ENCODE measurements around the gene TRMT11. TPM values are rescaled to one million over a fixed set of nuclear protein-coding genes. Genes with fewer than 3 reads are reported as not detected.

Gene TRMT11
- 15.0 and 22.8 TPM in 2 replicates for polyA plus RNA-seq (2012; rRNA removed)
- 21.8 and 28.3 TPM in 2 replicates for polyA plus RNA-seq (2012; cell fraction: cytosol; rRNA removed)
- polyA plus RNA-seq (2012; cell fraction: nucleus; rRNA removed), result 24.8 and 64.2 TPM in 2 replicates

DNA sequence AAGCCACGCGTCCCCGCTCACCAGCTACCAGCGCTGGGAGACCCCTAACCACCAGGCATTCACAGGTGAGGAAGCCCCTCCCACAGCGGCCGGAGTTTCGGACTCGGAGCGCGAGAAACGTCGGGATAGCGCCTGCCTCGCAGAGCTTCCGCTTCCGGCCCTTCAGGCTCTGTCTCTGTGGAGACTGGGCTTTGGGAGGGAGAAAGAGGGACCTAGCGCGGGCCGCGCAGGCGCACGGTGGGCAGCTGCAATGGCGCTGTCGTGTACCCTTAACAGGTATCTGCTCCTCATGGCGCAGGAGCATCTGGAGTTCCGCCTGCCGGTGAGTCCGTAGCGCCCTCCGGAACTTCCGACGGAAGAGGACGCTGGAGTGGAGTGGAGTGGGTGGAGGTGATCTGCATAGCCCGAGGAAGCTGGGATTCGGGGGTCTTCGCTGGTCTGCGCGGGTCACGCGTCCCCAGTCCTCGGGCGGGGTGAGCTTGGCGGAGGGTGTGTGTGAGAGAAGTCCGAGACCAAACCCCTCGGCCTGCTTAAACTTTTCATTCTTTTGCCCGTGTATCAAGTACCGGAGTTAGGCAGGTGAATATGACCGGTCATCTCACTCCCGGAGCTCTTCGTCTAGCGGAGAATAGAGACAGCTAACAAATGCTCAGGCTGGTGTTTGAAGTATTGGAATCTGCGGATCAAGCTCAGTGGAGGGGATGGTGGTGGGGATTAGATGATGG lies at the start of gene TRMT11:
Gene TRMT11, plus strand, starts transcription at position 240 of the 725 bp plus-strand sequence. Its CDS starts 11 bp downstream, at position 251.
- H3K36me3 ChIP-seq (replicated peaks in 1 of 2; ENCODE audit: control insufficient read depth in 1 of 2, insufficient read depth in 2 of 2, low read length in 1 of 2), result no peaks in the 10 kb centered on the region
- POLR2A ChIA-PET, result interaction anchor here (0.6 to 2.9 kb wide), 10 partner anchors 9 to 1532 kb away, joined by 3 to 23 read pairs (median 5); partner anchors contain the start of genes HDDC2, MTCL3, NCOA7 and RNF146
- H3K9ac ChIP-seq, result peak within 1 kb of the TSS; percentile 78
- no peaks in the 10 kb centered on the region for H4K20me1 ChIP-seq (ENCODE audit: insufficient read depth)
- CTCF ChIA-PET, result interaction anchor here (0.6 to 3.7 kb wide), 11 partner anchors 10 to 228 kb away, joined by 3 to 35 read pairs (median 4); partner anchors contain the start of gene HINT3
- peak within 1 kb of the TSS; percentile 91 for H3K4me2 ChIP-seq
- peak; percentile 91 for DNase-seq
- H3K4me3 ChIP-seq (ENCODE audit: low read depth in 2 of 2, low read length in 1 of 2), result peak within 1 kb of the TSS; percentile 88 to 98
- H3K4me1 ChIP-seq (ENCODE audit: control insufficient read depth in 1 of 2, insufficient read depth in 2 of 2, low read depth in 1 of 2, low read length in 1 of 2), result peaks cover 3 to 21% of the 10 kb centered on the region in 2 experiments
- H3K79me2 ChIP-seq (ENCODE audit: insufficient read depth), result peaks cover 27% of the 10 kb centered on the region; the same call in 1 of the 2 replicates
- no peaks in the 10 kb centered on the region for H3K9me2 ChIP-seq
- no peaks in the 10 kb centered on the region for H3K27me3 ChIP-seq (ENCODE audit: insufficient read depth)
- peaks cover 17% of the 10 kb centered on the region for H3F3A ChIP-seq (replicated peaks; ENCODE audit: insufficient read depth)
- 4% methylated on average over 34 of the region's 52 CpGs for WGBS (ENCODE audit: low lambda C conversion rate)
- peak within 1 kb of the TSS; percentile 53 to 87; a peak in 3 of 4 replicates for H3K27ac ChIP-seq (ENCODE audit: low read depth in 2 of 2, low read length in 1 of 2)
- H3K9me3 ChIP-seq, result no peaks in the 10 kb centered on the region
- peak within 1 kb of the TSS; percentile 99 for H2AFZ ChIP-seq (ENCODE audit: low read depth)
- TF ChIP-seq, protein P1, sequence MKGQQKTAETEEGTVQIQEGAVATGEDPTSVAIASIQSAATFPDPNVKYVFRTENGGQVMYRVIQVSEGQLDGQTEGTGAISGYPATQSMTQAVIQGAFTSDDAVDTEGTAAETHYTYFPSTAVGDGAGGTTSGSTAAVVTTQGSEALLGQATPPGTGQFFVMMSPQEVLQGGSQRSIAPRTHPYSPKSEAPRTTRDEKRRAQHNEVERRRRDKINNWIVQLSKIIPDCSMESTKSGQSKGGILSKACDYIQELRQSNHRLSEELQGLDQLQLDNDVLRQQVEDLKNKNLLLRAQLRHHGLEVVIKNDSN (IDR thresholded peaks at IDR 0.05; ENCODE audit: borderline replicate concordance, low read depth), result no peak
- TF ChIP-seq TCF12 (IDR thresholded peaks at IDR 0.05) (peak; percentile 25; the same call in 1 of the 2 replicates), EZH2phosphoT487 (IDR thresholded peaks at IDR 0.05; ENCODE audit: borderline replicate concordance, low read depth) (no peak), SMC3 (IDR thresholded peaks at IDR 0.05; ENCODE audit: low read depth, low read length) (no peak), RXRA (IDR thresholded peaks at IDR 0.05; ENCODE audit: borderline replicate concordance, low read depth) (no peak), POLR2AphosphoS5 (IDR thresholded peaks at IDR 0.05; ENCODE audit: low read depth, low read length) (peak; percentile 95), SIN3A (IDR thresholded peaks at IDR 0.05; ENCODE audit: borderline replicate concordance, low read depth, low read length) (peak; percentile 70; the same call in 1 of the 2 replicates), RFX5 (IDR thresholded peaks at IDR 0.05; ENCODE audit: low read length) (no peak), FOSL2 (IDR thresholded peaks at IDR 0.05; ENCODE audit: borderline replicate concordance, low read depth) (no peak), RAD21 (IDR thresholded peaks at IDR 0.05; ENCODE audit: low read length) (no peak), NRF1 (IDR thresholded peaks at IDR 0.05; ENCODE audit: low read depth, low read length) (peak; percentile 87), GABPA (IDR thresholded peaks at IDR 0.05; ENCODE audit: low read depth) (peak; percentile 88), FOXM1 (IDR thresholded peaks at IDR 0.05; ENCODE audit: low read depth) (no peak), NFIC (IDR thresholded peaks at IDR 0.05; ENCODE audit: borderline replicate concordance) (no peak), TAF1 (IDR thresholded peaks at IDR 0.05; ENCODE audit: borderline replicate concordance, low read depth, low read length) (peak; percentile 89)
- TF ChIP-seq, protein P2, sequence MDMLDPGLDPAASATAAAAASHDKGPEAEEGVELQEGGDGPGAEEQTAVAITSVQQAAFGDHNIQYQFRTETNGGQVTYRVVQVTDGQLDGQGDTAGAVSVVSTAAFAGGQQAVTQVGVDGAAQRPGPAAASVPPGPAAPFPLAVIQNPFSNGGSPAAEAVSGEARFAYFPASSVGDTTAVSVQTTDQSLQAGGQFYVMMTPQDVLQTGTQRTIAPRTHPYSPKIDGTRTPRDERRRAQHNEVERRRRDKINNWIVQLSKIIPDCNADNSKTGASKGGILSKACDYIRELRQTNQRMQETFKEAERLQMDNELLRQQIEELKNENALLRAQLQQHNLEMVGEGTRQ (IDR thresholded peaks at IDR 0.05; ENCODE audit: borderline replicate concordance, low read depth, low read length), result no peak
- TF ChIP-seq, protein P3, sequence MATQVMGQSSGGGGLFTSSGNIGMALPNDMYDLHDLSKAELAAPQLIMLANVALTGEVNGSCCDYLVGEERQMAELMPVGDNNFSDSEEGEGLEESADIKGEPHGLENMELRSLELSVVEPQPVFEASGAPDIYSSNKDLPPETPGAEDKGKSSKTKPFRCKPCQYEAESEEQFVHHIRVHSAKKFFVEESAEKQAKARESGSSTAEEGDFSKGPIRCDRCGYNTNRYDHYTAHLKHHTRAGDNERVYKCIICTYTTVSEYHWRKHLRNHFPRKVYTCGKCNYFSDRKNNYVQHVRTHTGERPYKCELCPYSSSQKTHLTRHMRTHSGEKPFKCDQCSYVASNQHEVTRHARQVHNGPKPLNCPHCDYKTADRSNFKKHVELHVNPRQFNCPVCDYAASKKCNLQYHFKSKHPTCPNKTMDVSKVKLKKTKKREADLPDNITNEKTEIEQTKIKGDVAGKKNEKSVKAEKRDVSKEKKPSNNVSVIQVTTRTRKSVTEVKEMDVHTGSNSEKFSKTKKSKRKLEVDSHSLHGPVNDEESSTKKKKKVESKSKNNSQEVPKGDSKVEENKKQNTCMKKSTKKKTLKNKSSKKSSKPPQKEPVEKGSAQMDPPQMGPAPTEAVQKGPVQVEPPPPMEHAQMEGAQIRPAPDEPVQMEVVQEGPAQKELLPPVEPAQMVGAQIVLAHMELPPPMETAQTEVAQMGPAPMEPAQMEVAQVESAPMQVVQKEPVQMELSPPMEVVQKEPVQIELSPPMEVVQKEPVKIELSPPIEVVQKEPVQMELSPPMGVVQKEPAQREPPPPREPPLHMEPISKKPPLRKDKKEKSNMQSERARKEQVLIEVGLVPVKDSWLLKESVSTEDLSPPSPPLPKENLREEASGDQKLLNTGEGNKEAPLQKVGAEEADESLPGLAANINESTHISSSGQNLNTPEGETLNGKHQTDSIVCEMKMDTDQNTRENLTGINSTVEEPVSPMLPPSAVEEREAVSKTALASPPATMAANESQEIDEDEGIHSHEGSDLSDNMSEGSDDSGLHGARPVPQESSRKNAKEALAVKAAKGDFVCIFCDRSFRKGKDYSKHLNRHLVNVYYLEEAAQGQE (IDR thresholded peaks at IDR 0.05; ENCODE audit: low read depth, low read length), result peak; percentile 37; the same call in 1 of the 2 replicates
- TF ChIP-seq, protein P4, sequence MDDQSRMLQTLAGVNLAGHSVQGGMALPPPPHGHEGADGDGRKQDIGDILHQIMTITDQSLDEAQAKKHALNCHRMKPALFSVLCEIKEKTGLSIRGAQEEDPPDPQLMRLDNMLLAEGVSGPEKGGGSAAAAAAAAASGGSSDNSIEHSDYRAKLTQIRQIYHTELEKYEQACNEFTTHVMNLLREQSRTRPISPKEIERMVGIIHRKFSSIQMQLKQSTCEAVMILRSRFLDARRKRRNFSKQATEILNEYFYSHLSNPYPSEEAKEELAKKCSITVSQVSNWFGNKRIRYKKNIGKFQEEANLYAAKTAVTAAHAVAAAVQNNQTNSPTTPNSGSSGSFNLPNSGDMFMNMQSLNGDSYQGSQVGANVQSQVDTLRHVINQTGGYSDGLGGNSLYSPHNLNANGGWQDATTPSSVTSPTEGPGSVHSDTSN (IDR thresholded peaks at IDR 0.05), result no peak
- TF ChIP-seq, protein P5, sequence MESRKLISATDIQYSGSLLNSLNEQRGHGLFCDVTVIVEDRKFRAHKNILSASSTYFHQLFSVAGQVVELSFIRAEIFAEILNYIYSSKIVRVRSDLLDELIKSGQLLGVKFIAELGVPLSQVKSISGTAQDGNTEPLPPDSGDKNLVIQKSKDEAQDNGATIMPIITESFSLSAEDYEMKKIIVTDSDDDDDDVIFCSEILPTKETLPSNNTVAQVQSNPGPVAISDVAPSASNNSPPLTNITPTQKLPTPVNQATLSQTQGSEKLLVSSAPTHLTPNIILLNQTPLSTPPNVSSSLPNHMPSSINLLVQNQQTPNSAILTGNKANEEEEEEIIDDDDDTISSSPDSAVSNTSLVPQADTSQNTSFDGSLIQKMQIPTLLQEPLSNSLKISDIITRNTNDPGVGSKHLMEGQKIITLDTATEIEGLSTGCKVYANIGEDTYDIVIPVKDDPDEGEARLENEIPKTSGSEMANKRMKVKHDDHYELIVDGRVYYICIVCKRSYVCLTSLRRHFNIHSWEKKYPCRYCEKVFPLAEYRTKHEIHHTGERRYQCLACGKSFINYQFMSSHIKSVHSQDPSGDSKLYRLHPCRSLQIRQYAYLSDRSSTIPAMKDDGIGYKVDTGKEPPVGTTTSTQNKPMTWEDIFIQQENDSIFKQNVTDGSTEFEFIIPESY (IDR thresholded peaks at IDR 0.05; ENCODE audit: borderline replicate concordance, low read depth), result peak; percentile 93; the same call in 1 of the 2 replicates
- TF ChIP-seq, protein P6, sequence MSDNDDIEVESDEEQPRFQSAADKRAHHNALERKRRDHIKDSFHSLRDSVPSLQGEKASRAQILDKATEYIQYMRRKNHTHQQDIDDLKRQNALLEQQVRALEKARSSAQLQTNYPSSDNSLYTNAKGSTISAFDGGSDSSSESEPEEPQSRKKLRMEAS (IDR thresholded peaks at IDR 0.05; ENCODE audit: low read depth), result peak; percentile 53; the same call in 1 of the 2 replicates
- TF ChIP-seq, protein P7, sequence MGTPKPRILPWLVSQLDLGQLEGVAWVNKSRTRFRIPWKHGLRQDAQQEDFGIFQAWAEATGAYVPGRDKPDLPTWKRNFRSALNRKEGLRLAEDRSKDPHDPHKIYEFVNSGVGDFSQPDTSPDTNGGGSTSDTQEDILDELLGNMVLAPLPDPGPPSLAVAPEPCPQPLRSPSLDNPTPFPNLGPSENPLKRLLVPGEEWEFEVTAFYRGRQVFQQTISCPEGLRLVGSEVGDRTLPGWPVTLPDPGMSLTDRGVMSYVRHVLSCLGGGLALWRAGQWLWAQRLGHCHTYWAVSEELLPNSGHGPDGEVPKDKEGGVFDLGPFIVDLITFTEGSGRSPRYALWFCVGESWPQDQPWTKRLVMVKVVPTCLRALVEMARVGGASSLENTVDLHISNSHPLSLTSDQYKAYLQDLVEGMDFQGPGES (IDR thresholded peaks at IDR 0.05; ENCODE audit: low read depth, low read length), result no peak
